Nephron progenitor cell (in vitro differentiated cells): ENCODE measurements around the gene CD3G.

ENCODE experiments used
- DNase-seq: peaks from one replicate; pipeline ENCODE4 v3.0.0; 2021
- H3K27ac Mint-ChIP-seq: 2 replicates; pipeline ENCODE4 v1.8.0; 2021; ENCODE audit warnings: mild to moderate bottlenecking, moderate library complexity, mixed read lengths
- H3K27me3 Mint-ChIP-seq: 2 replicates; pipeline ENCODE4 v1.8.0; 2021; ENCODE audit warnings: mild to moderate bottlenecking, low read depth, mixed read lengths; ENCODE audit not compliant: poor library complexity
- H3K36me3 Mint-ChIP-seq: 2 replicates; pipeline ENCODE4 v1.8.0; 2021; ENCODE audit warnings: low read depth, mixed read lengths
- H3K4me1 Mint-ChIP-seq: 2 replicates; pipeline ENCODE4 v1.8.0; 2021; ENCODE audit warnings: mixed read lengths
- H3K4me3 Mint-ChIP-seq: 2 replicates; pipeline ENCODE4 v1.8.0; 2021; ENCODE audit warnings: mild to moderate bottlenecking, moderate library complexity, mixed read lengths
- H3K9me3 Mint-ChIP-seq: 2 replicates; pipeline ENCODE4 v1.8.0; 2021; ENCODE audit warnings: mild to moderate bottlenecking, moderate library complexity, mixed read lengths
- TF ChIP-seq, protein P1 (sequence below): fragments of 200-600 bp; sonication (generic); IDR thresholded peaks from 2 replicates; pipeline ENCODE4 v1.5.0; 2021; ENCODE audit warnings: antibody characterized with exemption

CD3G gene

DNA sequence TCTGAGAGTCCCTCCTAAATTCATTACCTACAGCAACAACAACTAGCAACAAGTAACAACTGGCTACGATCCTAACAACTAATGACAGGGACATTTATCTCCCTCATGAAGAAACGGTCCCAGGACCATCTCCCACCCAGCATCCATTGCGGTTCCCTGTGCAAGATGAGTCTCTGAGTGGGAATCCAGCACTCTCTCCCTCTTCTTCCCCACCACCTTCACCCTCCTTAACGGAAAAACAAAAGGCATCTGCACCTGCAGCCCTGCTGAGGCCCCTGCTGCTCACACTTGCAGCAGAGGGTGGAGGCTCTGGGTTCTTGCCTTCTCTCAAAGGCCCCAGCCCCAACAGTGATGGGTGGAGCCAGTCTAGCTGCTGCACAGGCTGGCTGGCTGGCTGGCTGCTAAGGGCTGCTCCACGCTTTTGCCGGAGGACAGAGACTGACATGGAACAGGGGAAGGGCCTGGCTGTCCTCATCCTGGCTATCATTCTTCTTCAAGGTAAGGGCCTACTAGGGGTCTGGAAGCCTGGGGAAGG is at the start of gene CD3G:
Gene CD3G, plus strand, starts transcription at position 364 of the 535 bp plus-strand sequence. Its CDS starts 80 bp downstream, at position 444.
- no peak for DNase-seq
- Mint-ChIP-seq H3K9me3 (peaks cover 3% of the 10 kb centered on the region), H3K27me3 (peaks cover 51% of the 10 kb centered on the region), H3K36me3 (no peaks in the 10 kb centered on the region), H3K27ac (no peak within 1 kb of the TSS), H3K4me3 (no peak within 1 kb of the TSS), H3K4me1 (no peaks in the 10 kb centered on the region)
- TF ChIP-seq, protein P1, sequence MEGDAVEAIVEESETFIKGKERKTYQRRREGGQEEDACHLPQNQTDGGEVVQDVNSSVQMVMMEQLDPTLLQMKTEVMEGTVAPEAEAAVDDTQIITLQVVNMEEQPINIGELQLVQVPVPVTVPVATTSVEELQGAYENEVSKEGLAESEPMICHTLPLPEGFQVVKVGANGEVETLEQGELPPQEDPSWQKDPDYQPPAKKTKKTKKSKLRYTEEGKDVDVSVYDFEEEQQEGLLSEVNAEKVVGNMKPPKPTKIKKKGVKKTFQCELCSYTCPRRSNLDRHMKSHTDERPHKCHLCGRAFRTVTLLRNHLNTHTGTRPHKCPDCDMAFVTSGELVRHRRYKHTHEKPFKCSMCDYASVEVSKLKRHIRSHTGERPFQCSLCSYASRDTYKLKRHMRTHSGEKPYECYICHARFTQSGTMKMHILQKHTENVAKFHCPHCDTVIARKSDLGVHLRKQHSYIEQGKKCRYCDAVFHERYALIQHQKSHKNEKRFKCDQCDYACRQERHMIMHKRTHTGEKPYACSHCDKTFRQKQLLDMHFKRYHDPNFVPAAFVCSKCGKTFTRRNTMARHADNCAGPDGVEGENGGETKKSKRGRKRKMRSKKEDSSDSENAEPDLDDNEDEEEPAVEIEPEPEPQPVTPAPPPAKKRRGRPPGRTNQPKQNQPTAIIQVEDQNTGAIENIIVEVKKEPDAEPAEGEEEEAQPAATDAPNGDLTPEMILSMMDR: no peak

DNA sequence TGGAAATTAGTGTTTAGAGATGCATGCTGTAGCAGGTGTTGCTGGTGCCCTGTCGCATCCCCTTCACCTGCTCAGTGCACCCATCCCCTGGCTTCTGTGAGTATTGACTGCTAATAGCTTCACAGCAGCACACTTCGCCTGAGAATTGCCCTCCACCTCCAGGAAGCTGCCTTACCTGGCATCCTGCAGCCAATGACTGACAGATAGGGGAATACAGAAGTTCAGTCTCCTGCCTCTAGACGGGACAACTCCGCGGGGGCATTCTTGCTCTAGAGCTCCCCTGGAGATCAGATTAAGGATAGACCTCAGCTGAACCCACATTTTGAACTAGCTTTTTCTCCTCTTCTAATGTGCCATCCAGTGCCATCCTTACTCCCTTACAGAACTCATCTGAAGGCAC is 48.9 kb upstream of the CD3G start:
- TF ChIP-seq, protein P1: no peak
- H3K27me3 Mint-ChIP-seq: peaks cover 52% of the 10 kb centered on the region
- no peak for DNase-seq
- no peaks in the 10 kb centered on the region for H3K4me1 Mint-ChIP-seq
- no peak overlapping the region for H3K4me3 Mint-ChIP-seq
- H3K36me3 Mint-ChIP-seq: no peaks in the 10 kb centered on the region
- no peaks in the 10 kb centered on the region for H3K9me3 Mint-ChIP-seq
- no peak overlapping the region for H3K27ac Mint-ChIP-seq

DNA sequence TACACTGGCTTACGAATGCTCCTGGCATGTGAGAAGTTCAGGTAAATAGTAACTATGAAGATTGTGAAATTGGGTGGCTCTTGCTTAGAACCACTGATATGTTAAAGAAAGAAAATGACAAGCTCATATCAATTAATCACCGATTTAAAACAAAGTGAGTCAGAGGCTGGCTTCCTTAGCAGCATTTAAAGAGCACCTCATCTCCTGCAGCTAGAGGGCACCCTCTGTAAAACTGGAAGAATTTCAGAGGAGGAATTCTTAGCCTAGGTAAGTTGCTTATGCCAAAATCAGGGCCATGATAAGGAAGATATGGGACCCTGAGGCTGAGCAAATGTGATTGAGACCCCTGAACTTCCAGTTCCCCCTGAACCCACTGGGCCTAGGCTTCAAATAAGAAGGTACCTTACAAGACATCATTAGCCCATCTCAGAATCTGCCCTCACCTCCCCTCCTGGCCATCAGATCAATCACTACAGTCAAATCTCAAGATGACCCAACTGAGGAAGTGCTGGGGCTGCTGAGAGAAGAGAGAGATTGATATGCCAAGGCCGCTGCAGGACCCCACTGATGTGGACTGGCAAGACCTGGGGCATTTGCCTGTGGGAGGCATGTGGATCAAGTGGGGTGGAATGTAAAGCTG is 48.2 kb upstream of the CD3G start:
- Mint-ChIP-seq H3K4me3 (no peak overlapping the region), H3K27me3 (peaks cover 52% of the 10 kb centered on the region), H3K27ac (no peak overlapping the region), H3K4me1 (no peaks in the 10 kb centered on the region), H3K36me3 (no peaks in the 10 kb centered on the region), H3K9me3 (no peaks in the 10 kb centered on the region)
- TF ChIP-seq, protein P1: peak; percentile 38
- no peak for DNase-seq

DNA sequence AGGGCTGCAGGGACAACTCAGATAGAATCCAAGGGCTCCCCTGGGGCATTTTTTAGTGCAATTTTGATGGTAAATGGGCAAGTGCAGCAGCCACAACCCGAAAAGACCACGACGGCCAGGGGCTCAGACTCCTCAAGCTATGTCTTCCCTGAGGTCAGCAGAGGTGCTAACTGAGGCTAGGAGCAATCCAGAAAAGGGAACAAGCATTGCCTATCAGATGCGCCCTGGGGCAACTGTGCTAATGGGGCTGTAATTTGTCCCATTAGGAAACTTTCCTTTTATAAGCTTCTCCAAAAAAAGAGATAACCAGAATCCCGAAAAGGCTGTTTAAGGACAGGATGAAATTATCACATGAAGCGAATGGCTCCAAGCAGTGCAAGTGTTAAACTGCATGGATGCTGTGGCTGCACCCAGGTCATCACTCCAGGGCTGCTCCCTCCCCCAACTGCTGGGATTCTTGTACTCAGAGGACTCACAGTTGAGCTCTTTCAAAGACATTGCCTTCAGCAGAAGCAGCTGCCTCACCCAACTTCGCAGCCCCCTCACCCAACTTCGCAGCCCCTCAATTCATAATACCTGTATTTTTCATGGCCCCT is 42.4 kb upstream of the CD3G start:
- TF ChIP-seq, protein P1: no peak
- DNase-seq: no peak
- no peaks in the 10 kb centered on the region for H3K4me1 Mint-ChIP-seq
- peaks cover 53% of the 10 kb centered on the region for H3K27me3 Mint-ChIP-seq
- no peaks in the 10 kb centered on the region for H3K9me3 Mint-ChIP-seq
- no peaks in the 10 kb centered on the region for H3K36me3 Mint-ChIP-seq
- no peak overlapping the region for H3K27ac Mint-ChIP-seq
- H3K4me3 Mint-ChIP-seq: no peak overlapping the region

DNA sequence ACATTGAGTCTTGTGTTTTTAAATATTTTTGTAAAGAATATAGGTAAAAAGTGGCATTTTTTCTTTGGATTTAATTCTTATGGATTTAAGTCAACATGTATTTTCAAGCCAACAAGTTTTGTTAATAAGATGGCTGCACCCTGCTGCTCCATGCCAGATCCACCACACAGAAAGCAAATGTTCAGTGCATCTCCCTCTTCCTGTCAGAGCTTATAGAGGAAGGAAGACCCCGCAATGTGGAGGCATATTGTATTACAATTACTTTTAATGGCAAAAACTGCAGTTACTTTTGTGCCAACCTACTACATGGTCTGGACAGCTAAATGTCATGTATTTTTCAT is 39.9 kb upstream of the CD3G start:
- Mint-ChIP-seq H3K9me3 (no peaks in the 10 kb centered on the region), H3K27ac (no peak overlapping the region), H3K4me3 (no peak overlapping the region), H3K36me3 (no peaks in the 10 kb centered on the region), H3K4me1 (no peaks in the 10 kb centered on the region), H3K27me3 (peaks cover 56% of the 10 kb centered on the region)
- no peak for DNase-seq
- TF ChIP-seq, protein P1: no peak
